K562 (cell line): Measurements from ENCODE around the gene OR10A3. TPM values are rescaled to one million over a fixed set of nuclear protein-coding genes. Genes with fewer than 3 reads are reported as not detected.

Source experiments
- ATAC-seq: fragments of 200-7000 bp; cut with Tn5 transposase; 3 replicates; pipeline ENCODE4 v1.9.1; 2020; ENCODE audit warnings: moderate library complexity
- BruUV-seq: library from RNA; stranded (reverse); fragments of 400-500 nt; replicated peaks from 2 replicates; lab custom pipeline; 2021; lab: Mats Ljungman, UMichigan
- CTCF ChIA-PET: fragments of 300-600 bp; formaldehyde crosslinking; extraction: SDS; loops from one replicate; lab custom pipeline; 2021; ENCODE audit warnings: low intra/inter-chr PET ratio; lab: Yijun Ruan, JAX
- POLR2A ChIA-PET: fragments of 300-600, 350-650 bp; sonication (Branson Sonifier 250); formaldehyde crosslinking; extraction: SDS; loops from one replicate; lab custom pipeline; 2021; ENCODE audit warnings: antibody characterized with exemption, inconsistent platforms; lab: Yijun Ruan, JAX
- DNase-seq, 4 experiments: peaks; one replicate each; pipeline versions ENCODE4 v3.0.0 to v3.0.0-alpha.2; 2011 to 2018; ENCODE audit warnings: low spot score in 3 of 4, mixed read lengths in 3 of 4; ENCODE audit errors: extremely low read depth in 1 of 4
- FAIRE-seq: peaks from 2 replicates; lab custom pipeline; 2011; peaks lifted over from hg19 to GRCh38; lab: Jason Lieb, UNC
- H2AFZ ChIP-seq: 2 replicates; pipeline ENCODE4 v1.6.0; 2011; ENCODE audit warnings: low read depth, low read length, control low read depth, inconsistent platforms
- H3K27ac ChIP-seq: fragments of 200-600 bp; 3 replicates; pipeline ENCODE4 v1.8.0; 2011; ENCODE audit warnings: low read depth, mild to moderate bottlenecking, control low read depth, inconsistent platforms, low read length, moderate library complexity, mixed read lengths; ENCODE audit errors: extremely low read depth
- H3K27me3 ChIP-seq, 2 experiments: fragments of 300-600 bp in 1 of 2; 2 replicates in 1 of 2; 3 replicates in 1 of 2; pipeline versions ENCODE4 v1.6.0 to v1.8.0; 2011; ENCODE audit warnings: inconsistent platforms in 2 of 2, low read length in 2 of 2, mild to moderate bottlenecking in 1 of 2, mixed read lengths in 1 of 2, moderate library complexity in 1 of 2; ENCODE audit not compliant: control insufficient read depth in 2 of 2, insufficient read depth in 2 of 2
- H3K36me3 ChIP-seq: fragments of 300-600 bp; 3 replicates; pipeline ENCODE4 v1.8.0; 2011; ENCODE audit warnings: mild to moderate bottlenecking, low read length, inconsistent platforms; ENCODE audit not compliant: control insufficient read depth, insufficient read depth
- H3K4me1 ChIP-seq, 2 experiments: fragments of 200-600 bp in 1 of 2; replicated peaks in 1 of 2; 2 replicates in 1 of 2; 3 replicates in 1 of 2; pipeline versions ENCODE4 v1.5.1 to v1.8.0; 2011; ENCODE audit warnings: inconsistent platforms in 2 of 2, low read length in 2 of 2, mild to moderate bottlenecking in 1 of 2, mixed read lengths in 1 of 2, moderate library complexity in 1 of 2; ENCODE audit not compliant: control insufficient read depth in 2 of 2, insufficient read depth in 2 of 2
- H3K4me2 ChIP-seq: 2 replicates; pipeline ENCODE4 v1.6.1; 2011; ENCODE audit warnings: low read length, control low read depth, inconsistent platforms, mixed read lengths; ENCODE audit not compliant: insufficient read depth
- H3K4me3 ChIP-seq: fragments of 200-600 bp; sonication (generic), shearing (Covaris generic); 2 replicates; pipeline ENCODE4 v1.5.1; 2016; ENCODE audit warnings: control low read depth, inconsistent platforms
- H3K79me2 ChIP-seq: fragments of 200-600 bp; 3 replicates; pipeline ENCODE4 v1.8.0; 2011; ENCODE audit warnings: low read length, inconsistent platforms; ENCODE audit not compliant: control insufficient read depth, insufficient read depth
- H3K9ac ChIP-seq, 2 experiments: 2 replicates each; pipeline versions ENCODE4 v1.6.0 to v1.6.1; 2011; ENCODE audit warnings: low read depth in 2 of 2, low read length in 2 of 2, control low read depth in 1 of 2, inconsistent platforms in 1 of 2, mild to moderate bottlenecking in 1 of 2, mixed read lengths in 1 of 2; ENCODE audit not compliant: insufficient read depth in 1 of 2
- H3K9me1 ChIP-seq: one replicate; pipeline ENCODE4 v1.6.0; 2011; ENCODE audit warnings: inconsistent platforms, mild to moderate bottlenecking, low read length, moderate library complexity; ENCODE audit not compliant: control insufficient read depth, insufficient read depth
- H3K9me3 ChIP-seq: replicated peaks from 2 replicates; pipeline ENCODE4 v1.5.1; 2011; ENCODE audit warnings: low read depth, low read length, inconsistent platforms; ENCODE audit not compliant: control insufficient read depth, insufficient read depth
- H4K20me1 ChIP-seq: replicated peaks from 2 replicates; pipeline ENCODE4 v1.6.1; 2011; ENCODE audit warnings: low read length, inconsistent platforms, mixed read lengths; ENCODE audit not compliant: control insufficient read depth, insufficient read depth
- CC2D1A ChIP-seq: fragments of 450-650 bp; IDR thresholded peaks from 2 replicates; pipeline ENCODE4 v1.6.1; 2017; ENCODE audit warnings: mild to moderate bottlenecking
- ETV6 ChIP-seq, 3 experiments: fragments of 150-350 bp in 1 of 3; sonication (generic) in 1 of 3; formaldehyde crosslinking in 1 of 3; IDR thresholded peaks; 2 replicates each; pipeline versions ENCODE4 v1.6.1 to v1.8.0; 2014 to 2022; ENCODE audit warnings: borderline replicate concordance in 2 of 3, low read depth in 2 of 3, antibody characterized with exemption in 1 of 3, low read length in 1 of 3, mild to moderate bottlenecking in 1 of 3, missing genetic modification reagents in 1 of 3
- FUS ChIP-seq: fragments of 200-400 bp; formaldehyde crosslinking; optimal IDR thresholded peaks from 2 replicates; pipeline ENCODE3; 2017; ENCODE audit warnings: low read depth, low read length
- KAT2B ChIP-seq: IDR thresholded peaks from one replicate; pipeline ENCODE4 v1.6.1; 2012; ENCODE audit warnings: low read depth, mild to moderate bottlenecking, control low read depth, inconsistent platforms, low read length, moderate library complexity
- LARP7 ChIP-seq: fragments of 450-650 bp; IDR thresholded peaks from 2 replicates; pipeline ENCODE4 v1.6.1; 2016
- MAFF ChIP-seq: IDR thresholded peaks from 2 replicates; pipeline ENCODE4 v1.6.1; 2012; ENCODE audit warnings: low read length, improper control_type of control experiment
- MTF1 ChIP-seq: fragments of 250-450 bp; sonication (Bioruptor Pico); IDR thresholded peaks from 2 replicates; pipeline ENCODE4 v1.9.0; 2021; ENCODE audit warnings: moderate library complexity, mild to moderate bottlenecking, inconsistent platforms, borderline replicate concordance
- PURB ChIP-seq: sonication (generic); formaldehyde crosslinking; IDR thresholded peaks from 2 replicates; pipeline ENCODE4 v1.9.0; 2021; ENCODE audit warnings: low read depth, mild to moderate bottlenecking, missing genetic modification reagents
- SAFB ChIP-seq: fragments of 200-400 bp; formaldehyde crosslinking; IDR thresholded peaks from 2 replicates; pipeline ENCODE4 v1.6.1; 2017; ENCODE audit warnings: low read depth, low read length, borderline replicate concordance
- SNRNP70 ChIP-seq: fragments of 200-400 bp; formaldehyde crosslinking; optimal IDR thresholded peaks from 2 replicates; pipeline ENCODE3; 2017; ENCODE audit warnings: low read depth, low read length
- YBX1 ChIP-seq: fragments of 450-650 bp; IDR thresholded peaks from 2 replicates; pipeline ENCODE4 v1.7.1; 2016; ENCODE audit warnings: mild to moderate bottlenecking
- ZFP91 ChIP-seq: sonication (generic); formaldehyde crosslinking; IDR thresholded peaks from 2 replicates; pipeline ENCODE4 v1.8.0; 2022; ENCODE audit warnings: mild to moderate bottlenecking, missing genetic modification reagents
- ZNF780A ChIP-seq: fragments of 250-450 bp; sonication (Bioruptor Pico); IDR thresholded peaks from 2 replicates; pipeline ENCODE4 v1.5.0; 2021; ENCODE audit warnings: mild to moderate bottlenecking
- WGBS: fragments of 100-300 bp; shearing (Covaris generic); methylation state at CpG from one replicate; pipeline ENCODE4 v1.1.6; 2016; ENCODE audit warnings: low coverage, mixed read lengths; ENCODE audit not compliant: insufficient coverage; ENCODE audit errors: missing lambda C conversion rate; 5-methylcytosine and 5-hydroxymethylcytosine counted together
- in situ Hi-C: fragments of 300-500 bp; cut with MboI; formaldehyde crosslinking; loops from 4 replicates; pipeline ENCODE4 v1.15.0; 2018; ENCODE audit warnings: inconsistent platforms, mixed read lengths
- intact Hi-C: fragments of 100-400 bp; cut with micrococcal nuclease; formaldehyde crosslinking; loops from 2 replicates; pipeline ENCODE4 v1.14.2; 2022
- polyA plus RNA-seq, 8 experiments: library from polyadenylated mRNA; depleted of rRNA in 4 of 8; stranded (reverse) in 5 of 8; unstranded in 3 of 8; fragments of >200 nt; fragmentation: Nextera tagmentation in 2 of 8; fragmentation: Illumina TruSeq in 1 of 8; extraction: Ambion mirVana in 2 of 8; extraction: Trizol in 1 of 8; gene quantifications; 2 replicates each; pipeline versions ENCODE4 v1.2.1 to v1.2.3, GENCODE V29; 2011 to 2014; ENCODE audit warnings: inconsistent platforms in 1 of 8, missing spikeins in 1 of 8
- small RNA-seq: library from RNA; depleted of rRNA; stranded (forward); fragments of <200 nt; gene quantifications from one replicate; pipeline ENCODE3, GENCODE V24; 2014
- total RNA-seq, 7 experiments: library from RNA; depleted of rRNA in 6 of 7; stranded (reverse); fragments of >200 nt in 6 of 7; fragmentation: Illumina TruSeq in 2 of 7; extraction: Trizol in 2 of 7; gene quantifications; 2 replicates each; pipeline versions ENCODE4 v1.2.1 to v1.2.3, GENCODE V29; 2011 to 2021; ENCODE audit warnings: low replicate concordance in 1 of 7

OR10A3 gene
- total and polyA plus RNA-seq, 9 of the 15 experiments (the other 6 are each of a cell fraction or from before 2014, with no cell fraction given), result not detected

GRCh38 chr11:7889985-7890384, 51.5 kb downstream of the OR10A3 start:
- H3K27ac ChIP-seq, result no peak overlapping the region
- H3K4me1 ChIP-seq, result no peaks in the 10 kb centered on the region
- DNase-seq, result no peak
- FAIRE-seq, result no peak
- TF ChIP-seq CC2D1A, result no peak
- no peak for TF ChIP-seq FUS
- no peak for TF ChIP-seq YBX1
- TF ChIP-seq SAFB, result no peak
- TF ChIP-seq ZNF780A (CRISPR knock-in tag), result no peak
- no peak for TF ChIP-seq KAT2B
- TF ChIP-seq MAFF, result no peak
- TF ChIP-seq ZFP91 (CRISPR knock-in tag), result no peak
- no peak for TF ChIP-seq MTF1 (CRISPR knock-in tag)
- TF ChIP-seq SNRNP70, result no peak
- no peak for TF ChIP-seq ETV6 (IDR thresholded peaks at IDR 0.05; ENCODE audit: borderline replicate concordance in 1 of 2, low read depth in 2 of 2, low read length in 1 of 2)
- TF ChIP-seq ETV6 (CRISPR knock-in tag; IDR thresholded peaks at IDR 0.05; ENCODE audit: borderline replicate concordance), result no peak
- TF ChIP-seq PURB (CRISPR knock-in tag), result no peak
- no peak for TF ChIP-seq LARP7
- WGBS, result 0% methylated on average over 5 of the region's 5 CpGs
- no peak overlapping the region for H3K9ac ChIP-seq
- intact Hi-C loops, result no loop called here
- in situ Hi-C loops, result loop anchor here (10.0 kb wide), 1 partner anchor 205 kb away; no protein-coding TSS in a partner anchor
- H3K4me2 ChIP-seq, result no peak overlapping the region
- no peaks in the 10 kb centered on the region for H3K9me1 ChIP-seq
- H3K79me2 ChIP-seq, result no peaks in the 10 kb centered on the region
- ATAC-seq, result no peak
- H3K36me3 ChIP-seq, result no peaks in the 10 kb centered on the region
- ChIA-PET POLR2A (no interaction called here), CTCF (no interaction called here)
- H4K20me1 ChIP-seq, result no peaks in the 10 kb centered on the region
- H3K27me3 ChIP-seq, result no peaks in the 10 kb centered on the region
- no peaks in the 10 kb centered on the region for H3K9me3 ChIP-seq
- BruUV-seq, result no TSS peak
- no peak overlapping the region for H2AFZ ChIP-seq
- H3K4me3 ChIP-seq, result no peak overlapping the region

Small RNA genes within 50 kb of the gene (small RNA-seq; reads per million reads assigned to genes)
- gene COX6CP5 (not detected), gene RNU6-943P (not detected)

Other genes starting within 250 kb of the OR10A3 start
Only the 7 nearest of the 8 such genes appear.
- gene OR5P2, start 144.8 kb downstream of the OR10A3 start, total RNA-seq (2014; rRNA removed), result not detected in 2 replicates
- not detected in 2 replicates for gene OR5P2, start 144.8 kb downstream of the OR10A3 start, total RNA-seq (2014; rRNA removed; fragmentation: Illumina TruSeq; extraction: Trizol)
- not detected in 2 replicates for gene OR5P2, start 144.8 kb downstream of the OR10A3 start, total RNA-seq (2015; rRNA removed; fragmentation: Illumina TruSeq; extraction: Trizol)
- gene OR5P2, start 144.8 kb downstream of the OR10A3 start, total RNA-seq (2021), result not detected in 2 replicates
- gene OR5P2, start 144.8 kb downstream of the OR10A3 start, polyA plus RNA-seq (2011; rRNA removed), result not detected in 2 replicates
- not detected in 2 replicates for gene OR5P2, start 144.8 kb downstream of the OR10A3 start, polyA plus RNA-seq (2014; fragmentation: Illumina TruSeq; extraction: Trizol)
- gene OR5P2, start 144.8 kb downstream of the OR10A3 start, polyA plus RNA-seq (2014; fragmentation: Nextera tagmentation; extraction: Ambion mirVana), result not detected
- gene OR5P2, start 144.8 kb downstream of the OR10A3 start, polyA plus RNA-seq (2014; rRNA removed), result not detected in 2 replicates
- not detected in 2 replicates for gene OR5P3, start 110.9 kb downstream of the OR10A3 start, total RNA-seq (2014; rRNA removed)
- gene OR5P3, start 110.9 kb downstream of the OR10A3 start, total RNA-seq (2014; rRNA removed; fragmentation: Illumina TruSeq; extraction: Trizol), result not detected in 2 replicates
- not detected in 2 replicates for gene OR5P3, start 110.9 kb downstream of the OR10A3 start, total RNA-seq (2015; rRNA removed; fragmentation: Illumina TruSeq; extraction: Trizol)
- not detected in 2 replicates for gene OR5P3, start 110.9 kb downstream of the OR10A3 start, total RNA-seq (2021)
- gene OR5P3, start 110.9 kb downstream of the OR10A3 start, polyA plus RNA-seq (2011; rRNA removed), result not detected in 2 replicates
- gene OR5P3, start 110.9 kb downstream of the OR10A3 start, polyA plus RNA-seq (2014; fragmentation: Illumina TruSeq; extraction: Trizol), result not detected in 2 replicates
- gene OR5P3, start 110.9 kb downstream of the OR10A3 start, polyA plus RNA-seq (2014; fragmentation: Nextera tagmentation; extraction: Ambion mirVana), result not detected
- gene OR5P3, start 110.9 kb downstream of the OR10A3 start, polyA plus RNA-seq (2014; rRNA removed), result not detected in 2 replicates
- not detected in 2 replicates for gene OR10A6, start 10.4 kb downstream of the OR10A3 start, total RNA-seq (2014; rRNA removed)
- not detected in 2 replicates for gene OR10A6, start 10.4 kb downstream of the OR10A3 start, total RNA-seq (2014; rRNA removed; fragmentation: Illumina TruSeq; extraction: Trizol)
- not detected in 2 replicates for gene OR10A6, start 10.4 kb downstream of the OR10A3 start, total RNA-seq (2015; rRNA removed; fragmentation: Illumina TruSeq; extraction: Trizol)
- not detected in 2 replicates for gene OR10A6, start 10.4 kb downstream of the OR10A3 start, total RNA-seq (2021)
- gene OR10A6, start 10.4 kb downstream of the OR10A3 start, polyA plus RNA-seq (2011; rRNA removed), result not detected in 2 replicates
- not detected in 2 replicates for gene OR10A6, start 10.4 kb downstream of the OR10A3 start, polyA plus RNA-seq (2014; fragmentation: Illumina TruSeq; extraction: Trizol)
- not detected for gene OR10A6, start 10.4 kb downstream of the OR10A3 start, polyA plus RNA-seq (2014; fragmentation: Nextera tagmentation; extraction: Ambion mirVana)
- gene OR10A6, start 10.4 kb downstream of the OR10A3 start, polyA plus RNA-seq (2014; rRNA removed), result not detected in 2 replicates
- gene NLRP10, start 23.7 kb upstream of the OR10A3 start, total RNA-seq (2014; rRNA removed), result 0.14 TPM in 1 of 2 replicates, not detected in the other
- gene NLRP10, start 23.7 kb upstream of the OR10A3 start, total RNA-seq (2014; rRNA removed; fragmentation: Illumina TruSeq; extraction: Trizol), result 0.04 TPM in 1 of 2 replicates, not detected in the other
- gene NLRP10, start 23.7 kb upstream of the OR10A3 start, total RNA-seq (2015; rRNA removed; fragmentation: Illumina TruSeq; extraction: Trizol), result not detected in 2 replicates
- 0.09 TPM in 1 of 2 replicates, not detected in the other for gene NLRP10, start 23.7 kb upstream of the OR10A3 start, total RNA-seq (2021)
- gene NLRP10, start 23.7 kb upstream of the OR10A3 start, polyA plus RNA-seq (2011; rRNA removed), result not detected in 2 replicates
- gene NLRP10, start 23.7 kb upstream of the OR10A3 start, polyA plus RNA-seq (2014; fragmentation: Illumina TruSeq; extraction: Trizol), result not detected in 2 replicates
- gene NLRP10, start 23.7 kb upstream of the OR10A3 start, polyA plus RNA-seq (2014; fragmentation: Nextera tagmentation; extraction: Ambion mirVana), result not detected
- gene NLRP10, start 23.7 kb upstream of the OR10A3 start, polyA plus RNA-seq (2014; rRNA removed), result not detected in 2 replicates
- gene EIF3F, start 45.6 kb upstream of the OR10A3 start, total RNA-seq (2014; rRNA removed), result 189 and 258 TPM in 2 replicates
- 168 and 174 TPM in 2 replicates for gene EIF3F, start 45.6 kb upstream of the OR10A3 start, total RNA-seq (2014; rRNA removed; fragmentation: Illumina TruSeq; extraction: Trizol)
- 135 and 137 TPM in 2 replicates for gene EIF3F, start 45.6 kb upstream of the OR10A3 start, total RNA-seq (2015; rRNA removed; fragmentation: Illumina TruSeq; extraction: Trizol)
- 254 and 259 TPM in 2 replicates for gene EIF3F, start 45.6 kb upstream of the OR10A3 start, total RNA-seq (2021)
- gene EIF3F, start 45.6 kb upstream of the OR10A3 start, polyA plus RNA-seq (2011; rRNA removed), result 68.6 and 86.1 TPM in 2 replicates
- 232 and 237 TPM in 2 replicates for gene EIF3F, start 45.6 kb upstream of the OR10A3 start, polyA plus RNA-seq (2014; fragmentation: Illumina TruSeq; extraction: Trizol)
- gene EIF3F, start 45.6 kb upstream of the OR10A3 start, polyA plus RNA-seq (2014; fragmentation: Nextera tagmentation; extraction: Ambion mirVana), result 10 to 100 TPM; 50.1 to 59.7 TPM
- 92.3 and 114 TPM in 2 replicates for gene EIF3F, start 45.6 kb upstream of the OR10A3 start, polyA plus RNA-seq (2014; rRNA removed)
- gene TUB, start 139.5 kb upstream of the OR10A3 start, total RNA-seq (2014; rRNA removed), result not detected in 2 replicates
- gene TUB, start 139.5 kb upstream of the OR10A3 start, total RNA-seq (2014; rRNA removed; fragmentation: Illumina TruSeq; extraction: Trizol), result not detected in 2 replicates
- not detected in 2 replicates for gene TUB, start 139.5 kb upstream of the OR10A3 start, total RNA-seq (2015; rRNA removed; fragmentation: Illumina TruSeq; extraction: Trizol)
- not detected in 2 replicates for gene TUB, start 139.5 kb upstream of the OR10A3 start, total RNA-seq (2021)
- not detected in 2 replicates for gene TUB, start 139.5 kb upstream of the OR10A3 start, polyA plus RNA-seq (2011; rRNA removed)
- not detected in 2 replicates for gene TUB, start 139.5 kb upstream of the OR10A3 start, polyA plus RNA-seq (2014; fragmentation: Illumina TruSeq; extraction: Trizol)
- not detected for gene TUB, start 139.5 kb upstream of the OR10A3 start, polyA plus RNA-seq (2014; fragmentation: Nextera tagmentation; extraction: Ambion mirVana)
- gene TUB, start 139.5 kb upstream of the OR10A3 start, polyA plus RNA-seq (2014; rRNA removed), result not detected in 2 replicates
- gene RIC3, start 227.3 kb upstream of the OR10A3 start, total RNA-seq (2014; rRNA removed), result not detected in 2 replicates
- gene RIC3, start 227.3 kb upstream of the OR10A3 start, total RNA-seq (2014; rRNA removed; fragmentation: Illumina TruSeq; extraction: Trizol), result 0.29 TPM in 1 of 2 replicates, not detected in the other
- gene RIC3, start 227.3 kb upstream of the OR10A3 start, total RNA-seq (2015; rRNA removed; fragmentation: Illumina TruSeq; extraction: Trizol), result not detected in 2 replicates
- 0.11 and 0.16 TPM in 2 replicates for gene RIC3, start 227.3 kb upstream of the OR10A3 start, total RNA-seq (2021)
- gene RIC3, start 227.3 kb upstream of the OR10A3 start, polyA plus RNA-seq (2011; rRNA removed), result 0.03 TPM in 2 replicates
- gene RIC3, start 227.3 kb upstream of the OR10A3 start, polyA plus RNA-seq (2014; fragmentation: Illumina TruSeq; extraction: Trizol), result not detected in 2 replicates
- under 1 TPM; 0.03 to 0.14 TPM for gene RIC3, start 227.3 kb upstream of the OR10A3 start, polyA plus RNA-seq (2014; fragmentation: Nextera tagmentation; extraction: Ambion mirVana)
- gene RIC3, start 227.3 kb upstream of the OR10A3 start, polyA plus RNA-seq (2014; rRNA removed), result 0.05 and 0.07 TPM in 2 replicates